Activated B cell treated with CpG ODN at 0.5 μM for 24 hours (primary cell): ENCODE data around the gene ADARB2. TPM values are rescaled to one million over a fixed set of nuclear protein-coding genes. Genes with fewer than 3 reads are reported as not detected.
A peak's percentile ranks its signal among the peaks of the same experiment; 100 is the strongest.

Experiments
- ATAC-seq: fragments of 200-7000 bp; cut with Tn5 transposase; one replicate; pipeline ENCODE4 v1.10.0; 2021; ENCODE audit warnings: low read depth, mild to moderate bottlenecking, moderate library complexity
- CTCF ChIA-PET: fragments of 350-600 bp; sonication (Branson Sonifier 250); formaldehyde crosslinking; loops from one replicate; lab custom pipeline; 2021; ENCODE audit warnings: antibody characterized with exemption; lab: Charles Lee
- POLR2A ChIA-PET: fragments of 350-600 bp; sonication (Branson Sonifier 250); formaldehyde crosslinking; loops from one replicate; lab custom pipeline; 2021; ENCODE audit warnings: antibody characterized with exemption; lab: Charles Lee
- DNase-seq: peaks from one replicate; pipeline ENCODE4 v3.0.0; 2022
- H3K27ac Mint-ChIP-seq: one replicate; pipeline ENCODE4 v1.8.0; 2020; ENCODE audit warnings: mixed read lengths
- H3K27me3 Mint-ChIP-seq: one replicate; pipeline ENCODE4 v1.8.0; 2021; ENCODE audit warnings: mixed read lengths
- H3K36me3 Mint-ChIP-seq: one replicate; pipeline ENCODE4 v1.8.0; 2021; ENCODE audit warnings: low read depth, mixed read lengths
- H3K4me1 Mint-ChIP-seq: one replicate; pipeline ENCODE4 v1.8.0; 2021; ENCODE audit warnings: mixed read lengths
- H3K4me3 Mint-ChIP-seq: one replicate; pipeline ENCODE4 v1.8.0; 2020; ENCODE audit warnings: mild to moderate bottlenecking, mixed read lengths
- H3K9me3 Mint-ChIP-seq: one replicate; pipeline ENCODE4 v1.8.0; 2020; ENCODE audit warnings: mixed read lengths
- CTCF ChIP-seq: fragments of 200-600 bp; IDR thresholded peaks from one replicate; pipeline ENCODE4 v1.8.0; 2022; ENCODE audit warnings: antibody characterized with exemption, mild to moderate bottlenecking
- intact Hi-C: fragments of 100-400 bp; cut with micrococcal nuclease; formaldehyde crosslinking; loops from one replicate; pipeline ENCODE4 v1.15.1; 2024
- total RNA-seq: library from RNA; stranded (reverse); gene quantifications from 2 replicates; pipeline ENCODE4 v1.2.3, GENCODE V29; 2022

Gene ADARB2
- total RNA-seq, 1 donor from 2014 or later: 0.11 TPM

- ChIA-PET POLR2A (no interaction called here), CTCF (no interaction called here)
- Mint-ChIP-seq H3K27ac (no peak overlapping the region), H3K27me3 (no peaks in the 10 kb centered on the region), H3K9me3 (no peaks in the 10 kb centered on the region), H3K36me3 (no peaks in the 10 kb centered on the region), H3K4me3 (no peak overlapping the region), H3K4me1 (peaks cover 4% of the 10 kb centered on the region)
- no peak for ATAC-seq
- no peak for TF ChIP-seq CTCF
- intact Hi-C loops: no loop called here
- DNase-seq: no peak
Measured at GRCh38 chr10:1504940-1505339, 232.4 kb downstream of the ADARB2 start.

- ChIA-PET POLR2A (no interaction called here), CTCF (no interaction called here)
- Mint-ChIP-seq H3K27ac (no peak overlapping the region), H3K36me3 (no peaks in the 10 kb centered on the region), H3K4me1 (peaks cover 4% of the 10 kb centered on the region), H3K4me3 (no peak overlapping the region), H3K9me3 (no peaks in the 10 kb centered on the region), H3K27me3 (no peaks in the 10 kb centered on the region)
- intact Hi-C loops: no loop called here
- TF ChIP-seq CTCF: no peak
- ATAC-seq (no peak), DNase-seq (no peak)
Measured at GRCh38 chr10:1504286-1504685, 233.0 kb downstream of the ADARB2 start.

GRCh38 chr10:1502451-1502850 lies 234.9 kb downstream of the ADARB2 start:
- Mint-ChIP-seq H3K9me3 (no peaks in the 10 kb centered on the region), H3K4me3 (no peak overlapping the region), H3K27ac (no peak overlapping the region), H3K4me1 (peaks cover 4% of the 10 kb centered on the region), H3K27me3 (no peaks in the 10 kb centered on the region), H3K36me3 (no peaks in the 10 kb centered on the region)
- no peak for DNase-seq
- ATAC-seq: no peak
- ChIA-PET POLR2A (interaction anchor here (0.7 kb wide), 2 partner anchors 8 to 55 kb away, joined by 3 to 7 read pairs; no protein-coding TSS in a partner anchor), CTCF (no interaction called here)
- intact Hi-C loops: no loop called here
- TF ChIP-seq CTCF: no peak

GRCh38 chr10:1499359-1499957 lies 237.9 kb downstream of the ADARB2 start:
- no peak overlapping the region for H3K27ac Mint-ChIP-seq
- CTCF ChIA-PET: no interaction called here
- ATAC-seq (peak; percentile 14), DNase-seq (no peak)
- H3K27me3 Mint-ChIP-seq: no peaks in the 10 kb centered on the region
- H3K4me3 Mint-ChIP-seq: no peak overlapping the region
- H3K9me3 Mint-ChIP-seq: no peaks in the 10 kb centered on the region
- no peaks in the 10 kb centered on the region for H3K4me1 Mint-ChIP-seq
- POLR2A ChIA-PET: no interaction called here
- H3K36me3 Mint-ChIP-seq: no peaks in the 10 kb centered on the region
- TF ChIP-seq CTCF: no peak
- intact Hi-C loops: no loop called here

GRCh38 chr10:1498746-1499358 lies 238.5 kb downstream of the ADARB2 start:
- no peak overlapping the region for H3K4me3 Mint-ChIP-seq
- peak; percentile 18 for ATAC-seq

More at GRCh38 chr10:1498746-1499358, 238.5 kb downstream of the ADARB2 start:
- ChIA-PET CTCF (no interaction called here), POLR2A (no interaction called here)
- no peak for TF ChIP-seq CTCF
- intact Hi-C loops: no loop called here
- no peaks in the 10 kb centered on the region for H3K36me3 Mint-ChIP-seq
- no peak for DNase-seq
- no peaks in the 10 kb centered on the region for H3K4me1 Mint-ChIP-seq
- no peaks in the 10 kb centered on the region for H3K9me3 Mint-ChIP-seq
- H3K27me3 Mint-ChIP-seq: no peaks in the 10 kb centered on the region
- H3K27ac Mint-ChIP-seq: no peak overlapping the region
